ENCODE measurements around the gene INVS.

The INVS gene

GRCh38 chr9:100350188-100350587 is 251.1 kb downstream of the INVS start:
- no peak for DNase-seq (ENCODE audit: low read depth)

More at GRCh38 chr9:100350188-100350587, 251.1 kb downstream of the INVS start:
- TF ChIP-seq, protein P1, sequence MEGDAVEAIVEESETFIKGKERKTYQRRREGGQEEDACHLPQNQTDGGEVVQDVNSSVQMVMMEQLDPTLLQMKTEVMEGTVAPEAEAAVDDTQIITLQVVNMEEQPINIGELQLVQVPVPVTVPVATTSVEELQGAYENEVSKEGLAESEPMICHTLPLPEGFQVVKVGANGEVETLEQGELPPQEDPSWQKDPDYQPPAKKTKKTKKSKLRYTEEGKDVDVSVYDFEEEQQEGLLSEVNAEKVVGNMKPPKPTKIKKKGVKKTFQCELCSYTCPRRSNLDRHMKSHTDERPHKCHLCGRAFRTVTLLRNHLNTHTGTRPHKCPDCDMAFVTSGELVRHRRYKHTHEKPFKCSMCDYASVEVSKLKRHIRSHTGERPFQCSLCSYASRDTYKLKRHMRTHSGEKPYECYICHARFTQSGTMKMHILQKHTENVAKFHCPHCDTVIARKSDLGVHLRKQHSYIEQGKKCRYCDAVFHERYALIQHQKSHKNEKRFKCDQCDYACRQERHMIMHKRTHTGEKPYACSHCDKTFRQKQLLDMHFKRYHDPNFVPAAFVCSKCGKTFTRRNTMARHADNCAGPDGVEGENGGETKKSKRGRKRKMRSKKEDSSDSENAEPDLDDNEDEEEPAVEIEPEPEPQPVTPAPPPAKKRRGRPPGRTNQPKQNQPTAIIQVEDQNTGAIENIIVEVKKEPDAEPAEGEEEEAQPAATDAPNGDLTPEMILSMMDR (IDR thresholded peaks at IDR 0.05; ENCODE audit: control insufficient read depth, insufficient read depth, low read depth, low read length, missing control alignments) = no peak
- no peak overlapping the region for H3K4me3 ChIP-seq (ENCODE audit: control insufficient read depth, low read depth, low read length)
